ENCODE data around the gene GABBR2.
"Not testable (repeated sequence)": the region's sequence is repeated elsewhere in the genome, so short reads cannot be mapped to it uniquely, and the experiment has no call there.

Gene GABBR2

DNA sequence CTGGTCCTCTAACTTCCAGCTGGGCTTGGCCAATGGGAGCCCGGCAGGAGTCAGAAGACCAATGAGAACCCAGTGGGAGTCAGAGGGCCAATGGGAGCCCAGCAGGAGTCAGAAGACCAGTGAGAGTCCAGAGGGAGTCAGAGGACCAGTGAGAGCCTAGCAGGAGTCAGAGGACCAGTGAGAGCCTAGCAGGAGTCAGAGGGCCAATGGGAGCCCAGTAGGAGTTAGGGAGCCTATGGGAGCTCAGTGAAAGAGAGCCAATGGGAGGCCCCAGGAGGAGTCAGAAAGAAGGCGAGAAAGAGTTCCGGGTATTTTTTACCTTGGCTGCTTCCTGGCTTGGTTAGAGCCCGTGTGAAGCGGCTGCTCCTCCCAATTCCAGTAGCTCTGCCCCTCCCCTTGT is 191.0 kb downstream of the GABBR2 start:
- H3K4me1 Mint-ChIP-seq: no peaks in the 10 kb centered on the region
- DNase-seq (no peak), ATAC-seq (no peak)
- no peaks in the 10 kb centered on the region for H3K36me3 Mint-ChIP-seq (ENCODE audit: low read depth)
- H3K4me3 Mint-ChIP-seq: no peak overlapping the region
- H3K9me3 Mint-ChIP-seq: no peaks in the 10 kb centered on the region
- no peak overlapping the region for H3K27ac Mint-ChIP-seq
- peaks cover 19% of the 10 kb centered on the region for H3K27me3 Mint-ChIP-seq

- Mint-ChIP-seq H3K9me3 (no peaks in the 10 kb centered on the region), H3K36me3 (ENCODE audit: low read depth) (no peaks in the 10 kb centered on the region), H3K27me3 (peaks cover 14% of the 10 kb centered on the region), H3K27ac (no peak overlapping the region), H3K4me1 (no peaks in the 10 kb centered on the region), H3K4me3 (no peak overlapping the region)
- DNase-seq: no peak
- ATAC-seq: no peak
These were observed 191.7 kb downstream of the GABBR2 start for GRCh38 chr9:98516897-98517503.

DNA sequence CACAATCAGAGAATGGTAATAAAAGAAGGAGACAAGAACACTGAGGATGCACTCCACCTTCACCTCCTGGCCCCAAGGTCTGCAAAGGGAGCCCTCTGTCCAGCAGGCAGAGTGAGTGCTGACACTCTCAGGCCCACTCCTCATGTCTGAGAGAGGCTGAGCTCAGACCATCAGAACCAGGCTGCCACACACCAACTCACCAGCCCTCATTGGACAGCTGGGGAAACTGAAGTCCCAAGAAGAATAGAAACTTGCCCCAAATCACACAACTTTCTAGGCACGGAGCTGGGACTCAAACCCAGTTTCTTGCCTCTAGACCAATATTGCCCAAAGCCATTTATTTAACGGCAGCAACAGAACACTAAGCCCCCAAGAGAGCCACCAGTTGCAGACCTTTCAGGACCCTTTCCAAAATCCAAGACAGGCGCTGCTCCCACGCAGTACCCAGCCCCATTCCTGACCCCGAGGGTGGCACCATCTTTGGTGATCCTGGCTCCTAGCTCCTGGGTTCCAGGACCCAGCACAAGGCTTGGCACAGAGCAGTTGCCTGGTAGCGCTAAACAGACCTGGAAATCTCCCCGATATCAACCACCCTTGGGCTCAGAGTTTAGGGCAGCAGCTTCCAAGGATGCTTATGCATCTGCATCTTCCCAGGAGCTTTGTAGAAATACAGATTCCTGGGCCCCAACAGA is 192.4 kb downstream of the GABBR2 start:
- peaks cover 12% of the 10 kb centered on the region for H3K27me3 Mint-ChIP-seq
- H3K27ac Mint-ChIP-seq: no peak overlapping the region
- no peak overlapping the region for H3K4me3 Mint-ChIP-seq
- no peak for ATAC-seq
- no peaks in the 10 kb centered on the region for H3K9me3 Mint-ChIP-seq
- no peaks in the 10 kb centered on the region for H3K4me1 Mint-ChIP-seq
- DNase-seq: no peak
- no peaks in the 10 kb centered on the region for H3K36me3 Mint-ChIP-seq (ENCODE audit: low read depth)

DNA sequence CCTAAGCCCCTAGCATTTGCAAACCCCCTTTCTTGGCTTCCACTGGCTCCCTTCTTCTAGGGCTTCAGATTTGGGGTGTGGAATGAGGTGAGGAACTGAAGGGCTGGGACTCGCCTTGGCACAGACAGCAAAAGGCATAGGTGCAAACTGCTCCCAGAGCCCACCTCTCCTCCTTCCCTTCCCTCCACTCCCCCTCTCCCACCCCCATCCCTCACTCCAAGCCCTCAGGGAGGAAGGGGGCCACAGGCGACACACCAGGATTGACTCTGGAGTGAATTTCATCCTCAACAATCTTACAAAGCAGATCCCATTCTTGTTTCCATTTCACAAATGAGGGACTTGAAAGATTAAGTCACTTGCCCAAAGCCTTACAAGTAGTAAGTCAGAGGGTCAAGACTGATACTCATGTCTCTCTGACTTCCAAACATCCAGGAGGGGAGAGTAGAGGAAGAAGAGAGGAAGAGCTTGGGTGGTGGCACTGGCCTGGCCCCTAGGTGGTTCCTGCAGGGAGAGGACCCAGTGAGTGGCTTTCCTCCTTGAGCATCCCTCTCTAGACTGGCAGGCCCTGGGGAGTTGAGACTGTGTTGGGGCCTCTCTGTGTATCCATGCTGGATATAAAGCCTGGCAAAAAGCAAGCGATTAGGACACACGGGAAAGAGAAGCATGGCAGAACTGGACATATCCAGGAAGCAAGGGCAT is 193.1 kb downstream of the GABBR2 start:
- Mint-ChIP-seq H3K27me3 (peaks cover 7% of the 10 kb centered on the region), H3K36me3 (ENCODE audit: low read depth) (no peaks in the 10 kb centered on the region), H3K9me3 (no peaks in the 10 kb centered on the region), H3K4me3 (no peak overlapping the region), H3K4me1 (no peaks in the 10 kb centered on the region), H3K27ac (no peak overlapping the region)
- ATAC-seq (no peak), DNase-seq (no peak)

- DNase-seq (no peak), ATAC-seq (no peak)
- Mint-ChIP-seq H3K9me3 (no peaks in the 10 kb centered on the region), H3K27ac (no peak overlapping the region), H3K36me3 (ENCODE audit: low read depth) (no peaks in the 10 kb centered on the region), H3K4me3 (no peak overlapping the region), H3K4me1 (no peaks in the 10 kb centered on the region), H3K27me3 (peaks cover 4% of the 10 kb centered on the region)
These were observed 193.9 kb downstream of the GABBR2 start for GRCh38 chr9:98514841-98515240.

GRCh38 chr9:98508217-98508919 is 200.4 kb downstream of the GABBR2 start:
- H3K27ac Mint-ChIP-seq; H3K9me3 Mint-ChIP-seq; ATAC-seq; H3K4me1 Mint-ChIP-seq; DNase-seq; H3K4me3 Mint-ChIP-seq; H3K36me3 Mint-ChIP-seq (ENCODE audit: low read depth): not testable (repeated sequence)
- peaks cover 11% of the 10 kb centered on the region for H3K27me3 Mint-ChIP-seq

- DNase-seq (no peak), ATAC-seq (no peak)
- Mint-ChIP-seq H3K27me3 (peaks cover 11% of the 10 kb centered on the region), H3K9me3 (no peaks in the 10 kb centered on the region), H3K27ac (no peak overlapping the region), H3K36me3 (ENCODE audit: low read depth) (no peaks in the 10 kb centered on the region), H3K4me1 (no peaks in the 10 kb centered on the region), H3K4me3 (no peak overlapping the region)
These were observed 202.2 kb downstream of the GABBR2 start for GRCh38 chr9:98506422-98507054.

GRCh38 chr9:98504298-98505282 is 204.1 kb downstream of the GABBR2 start:
- Mint-ChIP-seq H3K9me3 (no peaks in the 10 kb centered on the region), H3K36me3 (ENCODE audit: low read depth) (no peaks in the 10 kb centered on the region), H3K4me3 (no peak overlapping the region), H3K27ac (no peak overlapping the region), H3K27me3 (peaks cover 8% of the 10 kb centered on the region), H3K4me1 (no peaks in the 10 kb centered on the region)
- ATAC-seq (no peak), DNase-seq (no peak)

DNA sequence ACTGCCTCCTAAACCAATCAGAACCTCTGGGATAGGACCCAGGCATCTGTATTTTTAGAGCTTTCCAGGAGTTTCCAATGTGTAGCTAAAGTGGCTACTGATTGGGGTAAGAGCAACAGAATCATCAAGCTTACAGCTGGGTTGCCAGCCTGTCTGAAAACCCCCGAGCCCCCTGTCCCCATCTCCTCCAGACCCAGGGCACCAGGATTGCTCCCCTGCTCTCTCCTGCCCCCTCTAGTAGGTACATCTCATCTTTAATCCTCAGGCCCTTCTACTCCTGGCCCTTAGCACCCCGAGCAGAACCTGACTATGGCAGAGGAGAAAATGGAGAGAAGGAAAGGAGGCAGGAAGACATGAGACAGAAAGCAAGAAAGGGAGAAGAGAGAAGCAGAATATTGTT is 204.9 kb downstream of the GABBR2 start:
- Mint-ChIP-seq H3K27ac (no peak overlapping the region), H3K27me3 (peaks cover 10% of the 10 kb centered on the region), H3K4me1 (no peaks in the 10 kb centered on the region), H3K4me3 (no peak overlapping the region), H3K36me3 (ENCODE audit: low read depth) (no peaks in the 10 kb centered on the region), H3K9me3 (no peaks in the 10 kb centered on the region)
- no peak for DNase-seq
- no peak for ATAC-seq

DNA sequence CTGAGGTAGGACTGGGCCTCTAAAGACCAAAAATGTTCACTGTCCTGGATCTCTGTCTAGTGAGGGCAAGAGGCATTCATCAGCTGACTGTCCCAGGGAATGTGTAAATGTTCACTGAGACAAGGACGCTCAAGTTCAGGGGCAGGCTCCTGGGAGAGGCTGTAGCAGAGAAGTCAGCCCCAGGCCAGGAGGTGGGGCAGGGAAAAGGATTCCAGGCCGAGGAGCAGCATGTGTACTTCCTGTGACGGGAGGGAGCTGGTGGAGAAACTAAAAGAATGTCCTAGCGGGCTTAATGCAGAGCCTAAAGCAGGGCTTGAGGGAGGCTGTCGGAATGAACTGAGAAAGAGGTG is 205.8 kb downstream of the GABBR2 start:
- no peak for DNase-seq
- Mint-ChIP-seq H3K4me1 (no peaks in the 10 kb centered on the region), H3K27ac (no peak overlapping the region), H3K9me3 (no peaks in the 10 kb centered on the region), H3K4me3 (no peak overlapping the region), H3K36me3 (ENCODE audit: low read depth) (no peaks in the 10 kb centered on the region), H3K27me3 (peaks cover 14% of the 10 kb centered on the region)
- no peak for ATAC-seq

- no peak for ATAC-seq
- Mint-ChIP-seq H3K36me3 (ENCODE audit: low read depth) (no peaks in the 10 kb centered on the region), H3K27ac (no peak overlapping the region), H3K4me3 (no peak overlapping the region), H3K27me3 (peaks cover 15% of the 10 kb centered on the region), H3K9me3 (no peaks in the 10 kb centered on the region), H3K4me1 (no peaks in the 10 kb centered on the region)
- DNase-seq: no peak
These were observed 206.3 kb downstream of the GABBR2 start for GRCh38 chr9:98502311-98502975.

DNA sequence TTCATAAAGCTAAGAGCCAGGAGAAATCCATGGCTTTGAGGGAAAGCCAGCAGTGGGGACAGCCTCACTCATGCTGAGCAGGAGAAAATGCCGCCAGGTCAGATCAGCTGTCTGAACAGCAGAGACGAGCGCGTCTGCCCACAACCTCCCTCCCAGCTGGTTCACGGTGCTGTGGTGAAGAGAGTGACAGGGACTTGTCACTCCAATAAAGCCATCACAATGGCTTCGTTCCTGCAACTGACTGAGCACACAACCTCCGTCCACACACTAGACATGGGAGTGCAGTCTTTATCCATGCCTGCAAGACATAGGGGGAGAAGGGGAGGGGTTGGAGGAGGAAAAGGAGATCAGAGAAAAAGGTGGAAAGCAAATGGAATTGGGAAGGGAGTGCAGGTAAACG is 206.9 kb downstream of the GABBR2 start:
- Mint-ChIP-seq H3K4me3 (no peak overlapping the region), H3K4me1 (no peaks in the 10 kb centered on the region), H3K9me3 (no peaks in the 10 kb centered on the region), H3K36me3 (ENCODE audit: low read depth) (no peaks in the 10 kb centered on the region), H3K27me3 (peaks cover 17% of the 10 kb centered on the region), H3K27ac (no peak overlapping the region)
- ATAC-seq (no peak), DNase-seq (no peak)

GRCh38 chr9:98501259-98501658 is 207.5 kb downstream of the GABBR2 start:
- ATAC-seq; H3K9me3 Mint-ChIP-seq; H3K4me1 Mint-ChIP-seq; DNase-seq; H3K4me3 Mint-ChIP-seq; H3K27ac Mint-ChIP-seq; H3K36me3 Mint-ChIP-seq (ENCODE audit: low read depth): not testable (repeated sequence)
- H3K27me3 Mint-ChIP-seq: peaks cover 19% of the 10 kb centered on the region

All from activated naive CD8-positive, alpha-beta T cell treated with anti-CD3 and anti-CD28 coated beads, Interleukin-2, amount 50 U/mL, for 24 hours (primary cell).